Tibial artery (tissue), 4 donors: Measurements from ENCODE around the gene PDILT.

Source experiments
- DNase-seq, 2 donors: peaks; one replicate each; pipeline ENCODE4 v3.0.0-alpha.2; 2019
- H3K27ac ChIP-seq, 2 donors: fragments of 200-600 bp; sonication (generic) in 1 of 2; 1 replicate in 1 of 2; 2 replicates in 1 of 2; pipeline ENCODE4 v1.5.1; 2018 to 2019; ENCODE audit warnings: mild to moderate bottlenecking in 1 of 2
- H3K27me3 ChIP-seq, 2 donors: fragments of 200-600 bp; sonication (generic) in 1 of 2; one replicate each; pipeline versions ENCODE4 v1.5.1 to v1.6.0; 2016 to 2019
- H3K36me3 ChIP-seq, 3 donors: fragments of 200-600 bp; sonication (generic) in 2 of 3; one replicate each; pipeline ENCODE4 v1.5.1; 2016 to 2019; ENCODE audit warnings: mild to moderate bottlenecking in 2 of 3
- H3K4me1 ChIP-seq, 4 donors: fragments of 200-600 bp; sonication (generic) in 2 of 4; 1 replicate in 3 of 4; 2 replicates in 1 of 4; pipeline ENCODE4 v1.5.1; 2016 to 2019
- H3K4me3 ChIP-seq, 2 donors: fragments of 200-600 bp; sonication (generic) in 1 of 2; 1 replicate in 1 of 2; 2 replicates in 1 of 2; pipeline ENCODE4 v1.5.1; 2018 to 2019; ENCODE audit warnings: mild to moderate bottlenecking in 2 of 2
- H3K9me3 ChIP-seq, 3 donors: fragments of 200-600 bp; sonication (generic) in 1 of 3; one replicate each; pipeline ENCODE4 v1.5.1; 2016 to 2019
- intact Hi-C: fragments of 100-400 bp; cut with DNase I; formaldehyde crosslinking; loops from one replicate; pipeline ENCODE4 v1.15.0; 2023; ENCODE audit warnings: low total_unique reads
- TF ChIP-seq, protein P1 (sequence below), 2 experiments: fragments of 200-600 bp in 1 of 2; fragments of 450-650 bp in 1 of 2; IDR thresholded peaks; one replicate each; pipeline ENCODE4 v1.5.1; 2017 to 2019; ENCODE audit warnings: antibody characterized with exemption in 2 of 2, mild to moderate bottlenecking in 1 of 2, moderate library complexity in 1 of 2

PDILT gene

DNA sequence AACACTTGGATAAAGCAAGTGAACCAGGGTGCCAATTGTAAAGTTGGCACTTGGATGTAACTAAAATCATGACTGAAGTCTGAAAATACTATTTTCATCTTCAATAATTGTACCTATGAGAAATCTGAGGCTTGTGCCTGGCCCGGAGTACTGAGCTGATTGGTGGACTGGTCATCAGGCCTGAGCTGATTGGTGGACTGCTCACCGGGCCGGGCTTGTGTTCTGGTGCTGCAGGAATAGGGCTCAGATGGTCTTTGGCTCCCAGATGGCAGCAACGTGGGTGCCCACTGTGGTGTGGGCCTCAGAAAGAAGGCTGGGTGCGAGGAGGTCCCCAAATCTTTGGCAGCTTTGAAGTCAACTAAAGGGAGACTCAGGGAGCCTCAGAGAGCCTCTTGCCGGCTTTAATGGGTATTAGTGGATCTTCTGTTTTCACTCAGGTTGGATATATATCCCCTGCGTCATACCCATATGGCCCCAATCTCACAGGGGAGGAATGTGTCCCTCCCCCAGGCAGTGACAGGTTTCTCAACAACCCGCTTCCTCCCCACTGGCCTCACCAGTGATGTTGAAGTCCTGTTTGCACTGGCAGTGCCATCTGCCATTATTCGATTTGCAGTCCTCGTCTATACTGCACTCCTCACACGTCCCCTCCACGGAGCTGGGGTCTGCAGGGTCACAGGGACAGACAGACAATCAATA is 56.7 kb downstream of the PDILT start:
- Histone ChIP-seq H3K36me3 (no peaks in the 10 kb centered on the region), H3K4me3 (no peak overlapping the region), H3K27ac (no peak overlapping the region), H3K4me1 (peaks cover 0 to 4% (median 0%) of the 10 kb centered on the region in 4 donors), H3K9me3 (no peaks in the 10 kb centered on the region), H3K27me3 (peaks cover 0 to 23% of the 10 kb centered on the region in 2 donors)
- DNase-seq: no peak
- intact Hi-C loops: no loop called here
- TF ChIP-seq, protein P1, sequence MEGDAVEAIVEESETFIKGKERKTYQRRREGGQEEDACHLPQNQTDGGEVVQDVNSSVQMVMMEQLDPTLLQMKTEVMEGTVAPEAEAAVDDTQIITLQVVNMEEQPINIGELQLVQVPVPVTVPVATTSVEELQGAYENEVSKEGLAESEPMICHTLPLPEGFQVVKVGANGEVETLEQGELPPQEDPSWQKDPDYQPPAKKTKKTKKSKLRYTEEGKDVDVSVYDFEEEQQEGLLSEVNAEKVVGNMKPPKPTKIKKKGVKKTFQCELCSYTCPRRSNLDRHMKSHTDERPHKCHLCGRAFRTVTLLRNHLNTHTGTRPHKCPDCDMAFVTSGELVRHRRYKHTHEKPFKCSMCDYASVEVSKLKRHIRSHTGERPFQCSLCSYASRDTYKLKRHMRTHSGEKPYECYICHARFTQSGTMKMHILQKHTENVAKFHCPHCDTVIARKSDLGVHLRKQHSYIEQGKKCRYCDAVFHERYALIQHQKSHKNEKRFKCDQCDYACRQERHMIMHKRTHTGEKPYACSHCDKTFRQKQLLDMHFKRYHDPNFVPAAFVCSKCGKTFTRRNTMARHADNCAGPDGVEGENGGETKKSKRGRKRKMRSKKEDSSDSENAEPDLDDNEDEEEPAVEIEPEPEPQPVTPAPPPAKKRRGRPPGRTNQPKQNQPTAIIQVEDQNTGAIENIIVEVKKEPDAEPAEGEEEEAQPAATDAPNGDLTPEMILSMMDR (IDR thresholded peaks at IDR 0.05): no peak

- intact Hi-C loops: no loop called here
- TF ChIP-seq, protein P1 (IDR thresholded peaks at IDR 0.05): no peak
- Histone ChIP-seq H3K27ac (no peak overlapping the region), H3K4me1 (peaks cover 0 to 4% (median 0%) of the 10 kb centered on the region in 4 donors), H3K36me3 (no peaks in the 10 kb centered on the region), H3K9me3 (no peaks in the 10 kb centered on the region), H3K27me3 (peaks cover 0 to 22% of the 10 kb centered on the region in 2 donors), H3K4me3 (no peak overlapping the region)
- DNase-seq: no peak
Observed at GRCh38 chr16:20344611-20345010, 59.9 kb downstream of the PDILT start.

GRCh38 chr16:20339744-20340143 is 64.8 kb downstream of the PDILT start:
- TF ChIP-seq, protein P1 (IDR thresholded peaks at IDR 0.05): no peak
- Histone ChIP-seq H3K4me1 (no peaks in the 10 kb centered on the region), H3K36me3 (no peaks in the 10 kb centered on the region), H3K4me3 (no peak overlapping the region), H3K9me3 (no peaks in the 10 kb centered on the region), H3K27ac (no peak overlapping the region), H3K27me3 (peaks cover 0 to 6% of the 10 kb centered on the region in 2 donors)
- DNase-seq: no peak
- intact Hi-C loops: no loop called here

GRCh38 chr16:20336955-20337354 is 67.6 kb downstream of the PDILT start:
- Histone ChIP-seq H3K4me3 (no peak overlapping the region), H3K27ac (no peak overlapping the region), H3K9me3 (no peaks in the 10 kb centered on the region), H3K4me1 (no peaks in the 10 kb centered on the region), H3K27me3 (peaks cover 0 to 6% of the 10 kb centered on the region in 2 donors), H3K36me3 (no peaks in the 10 kb centered on the region)
- no peak for DNase-seq
- TF ChIP-seq, protein P1 (IDR thresholded peaks at IDR 0.05): no peak
- intact Hi-C loops: no loop called here

DNA sequence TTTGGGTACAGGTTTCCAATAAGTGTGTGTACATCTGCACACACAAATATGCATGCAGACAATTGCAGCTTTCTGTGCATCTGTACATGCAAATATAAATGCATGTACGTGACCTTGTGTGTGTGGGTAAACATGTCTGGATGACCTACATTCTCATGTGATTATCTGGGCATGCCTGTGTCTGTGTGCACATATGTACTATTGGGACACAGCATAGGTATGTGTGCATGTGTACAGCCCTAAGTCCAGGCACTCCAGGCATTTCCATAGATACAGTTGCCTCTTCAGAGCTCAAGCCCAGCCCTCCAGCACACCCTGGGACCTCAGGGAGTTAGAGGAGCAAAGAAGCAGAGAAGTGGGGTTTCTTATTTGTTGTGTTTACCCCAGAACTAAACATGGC is 70.1 kb downstream of the PDILT start:
- TF ChIP-seq, protein P1 (IDR thresholded peaks at IDR 0.05): no peak
- Histone ChIP-seq H3K4me1 (no peaks in the 10 kb centered on the region), H3K36me3 (no peaks in the 10 kb centered on the region), H3K4me3 (no peak overlapping the region), H3K27me3 (peaks cover 0 to 6% of the 10 kb centered on the region in 2 donors), H3K27ac (no peak overlapping the region), H3K9me3 (no peaks in the 10 kb centered on the region)
- intact Hi-C loops: no loop called here
- no peak for DNase-seq
